Muscle of leg (tissue), 11 donors: ENCODE results near the gene PLXDC1. TPM values are rescaled to one million over a fixed set of nuclear protein-coding genes. Genes with fewer than 3 reads are reported as not detected.

Source experiments
- DNase-seq: peaks from one replicate; pipeline ENCODE4 v3.0.0; 2013
- H3K27ac ChIP-seq: one replicate; pipeline ENCODE4 v1.5.1; 2013; ENCODE audit warnings: mild to moderate bottlenecking, low read length, control low read depth
- H3K27me3 ChIP-seq: one replicate; pipeline ENCODE4 v1.6.1; 2013; ENCODE audit warnings: low read length; ENCODE audit not compliant: control insufficient read depth, insufficient read depth
- H3K36me3 ChIP-seq: one replicate; pipeline ENCODE4 v1.6.1; 2013; ENCODE audit warnings: low read length; ENCODE audit not compliant: control insufficient read depth, insufficient read depth
- H3K4me1 ChIP-seq: one replicate; pipeline ENCODE4 v1.6.1; 2013; ENCODE audit warnings: low read length; ENCODE audit not compliant: control insufficient read depth, insufficient read depth
- H3K4me3 ChIP-seq: one replicate; pipeline ENCODE4 v1.5.1; 2013; ENCODE audit warnings: low read length, control low read depth
- H3K9me3 ChIP-seq: replicated peaks from 2 replicates; pipeline ENCODE4 v1.6.1; 2013; ENCODE audit warnings: low read depth, low read length; ENCODE audit not compliant: control insufficient read depth
- WGBS: methylation state at CpG from one replicate; pipeline ENCODE4 v1.1.5; 2013; ENCODE audit warnings: missing lambda C conversion rate; ENCODE audit not compliant: insufficient coverage; 5-methylcytosine and 5-hydroxymethylcytosine counted together
- polyA plus RNA-seq, 8 donors: library from polyadenylated mRNA; unstranded; fragments of 120-200 nt; gene quantifications; one replicate each; pipeline versions ENCODE4 v1.2.1 to v1.2.3, GENCODE V29; 2013; ENCODE audit warnings: inconsistent platforms in 1 of 8, low replicate concordance in 1 of 8; ENCODE audit not compliant: insufficient read length in 8 of 8, insufficient read depth in 1 of 8
- total RNA-seq: library from RNA; stranded (reverse); fragments of 120-200 nt; gene quantifications from one replicate; pipeline ENCODE4 v1.2.4, GENCODE V29; 2013

Gene PLXDC1
- total and polyA plus RNA-seq, 9 donors: 2.0 to 8.7 (median 5.6) TPM

- no peak for DNase-seq
- WGBS: 82% methylated on average over 2 of the region's 5 CpGs
- Histone ChIP-seq H3K9me3 (no peaks in the 10 kb centered on the region), H3K4me3 (no peak overlapping the region), H3K4me1 (no peaks in the 10 kb centered on the region), H3K27ac (no peak overlapping the region), H3K36me3 (peaks cover 73% of the 10 kb centered on the region), H3K27me3 (no peaks in the 10 kb centered on the region)
These were observed 31.6 kb upstream of the PLXDC1 start for GRCh38 chr17:39183045-39183444.

- Histone ChIP-seq H3K36me3 (peaks cover 77% of the 10 kb centered on the region), H3K27me3 (no peaks in the 10 kb centered on the region), H3K9me3 (no peaks in the 10 kb centered on the region), H3K4me1 (no peaks in the 10 kb centered on the region), H3K4me3 (no peak overlapping the region), H3K27ac (no peak overlapping the region)
- DNase-seq: no peak
- 98% methylated on average over 4 of the region's 5 CpGs for WGBS
These were observed 29.9 kb upstream of the PLXDC1 start for GRCh38 chr17:39181303-39181702.

GRCh38 chr17:39178536-39178935 is 27.1 kb upstream of the PLXDC1 start:
- Histone ChIP-seq H3K4me3 (no peak overlapping the region), H3K27me3 (no peaks in the 10 kb centered on the region), H3K4me1 (peaks cover 14% of the 10 kb centered on the region), H3K36me3 (peaks cover 69% of the 10 kb centered on the region), H3K27ac (no peak overlapping the region), H3K9me3 (no peaks in the 10 kb centered on the region)
- DNase-seq: no peak
- 91% methylated on average over 2 of the region's 4 CpGs for WGBS

GRCh38 chr17:39177256-39177655 is 25.8 kb upstream of the PLXDC1 start:
- H3K4me3 ChIP-seq: no peak overlapping the region
- WGBS: 59% methylated on average over 11 of the region's 12 CpGs
- no peak overlapping the region for H3K27ac ChIP-seq
- H3K4me1 ChIP-seq: peaks cover 14% of the 10 kb centered on the region
- H3K27me3 ChIP-seq: no peaks in the 10 kb centered on the region
- peaks cover 62% of the 10 kb centered on the region for H3K36me3 ChIP-seq
- DNase-seq: peak; percentile 43
- H3K9me3 ChIP-seq: no peaks in the 10 kb centered on the region

- no peaks in the 10 kb centered on the region for H3K9me3 ChIP-seq
- peaks cover 14% of the 10 kb centered on the region for H3K4me1 ChIP-seq
- no peak overlapping the region for H3K27ac ChIP-seq
- H3K4me3 ChIP-seq: no peak overlapping the region
- DNase-seq: no peak
- 70% methylated on average over 10 of the region's 10 CpGs for WGBS
- H3K36me3 ChIP-seq: peaks cover 53% of the 10 kb centered on the region
- no peaks in the 10 kb centered on the region for H3K27me3 ChIP-seq
These were observed 24.3 kb upstream of the PLXDC1 start for GRCh38 chr17:39175695-39176093.

GRCh38 chr17:39174920-39175694 is 23.7 kb upstream of the PLXDC1 start:
- Histone ChIP-seq H3K4me3 (no peak overlapping the region), H3K27me3 (no peaks in the 10 kb centered on the region), H3K4me1 (peaks cover 14% of the 10 kb centered on the region), H3K36me3 (peaks cover 51% of the 10 kb centered on the region), H3K9me3 (no peaks in the 10 kb centered on the region), H3K27ac (peak overlapping the region; percentile 29)
- 42% methylated on average over 32 of the region's 35 CpGs for WGBS
- DNase-seq: peak; percentile 84

- Histone ChIP-seq H3K36me3 (peaks cover 42% of the 10 kb centered on the region), H3K4me3 (no peak overlapping the region), H3K27me3 (peaks cover 7% of the 10 kb centered on the region), H3K9me3 (no peaks in the 10 kb centered on the region), H3K4me1 (peaks cover 14% of the 10 kb centered on the region), H3K27ac (no peak overlapping the region)
- WGBS: 78% methylated on average over 6 of the region's 10 CpGs
- no peak for DNase-seq
These were observed 22.3 kb upstream of the PLXDC1 start for GRCh38 chr17:39173526-39174274.

- peaks cover 14% of the 10 kb centered on the region for H3K4me1 ChIP-seq
- H3K4me3 ChIP-seq: no peak overlapping the region
- WGBS: no CpG with 5 or more reads among the region's 5 CpGs
- no peak for DNase-seq
- no peak overlapping the region for H3K27ac ChIP-seq
- H3K9me3 ChIP-seq: no peaks in the 10 kb centered on the region
- peaks cover 36% of the 10 kb centered on the region for H3K36me3 ChIP-seq
- peaks cover 8% of the 10 kb centered on the region for H3K27me3 ChIP-seq
These were observed 21.6 kb upstream of the PLXDC1 start for GRCh38 chr17:39173080-39173479.

GRCh38 chr17:39171933-39172332 is 20.5 kb upstream of the PLXDC1 start:
- Histone ChIP-seq H3K4me3 (no peak overlapping the region), H3K27ac (no peak overlapping the region), H3K36me3 (peaks cover 24% of the 10 kb centered on the region), H3K4me1 (peaks cover 21% of the 10 kb centered on the region), H3K9me3 (no peaks in the 10 kb centered on the region), H3K27me3 (peaks cover 14% of the 10 kb centered on the region)
- WGBS: 70% methylated on average over 5 of the region's 5 CpGs
- DNase-seq: no peak

GRCh38 chr17:39170558-39170957 is 19.1 kb upstream of the PLXDC1 start:
- 75% methylated on average over 2 of the region's 6 CpGs for WGBS
- peaks cover 28% of the 10 kb centered on the region for H3K27me3 ChIP-seq
- H3K4me1 ChIP-seq: peaks cover 33% of the 10 kb centered on the region
- no peak overlapping the region for H3K27ac ChIP-seq
- H3K9me3 ChIP-seq: no peaks in the 10 kb centered on the region
- peaks cover 11% of the 10 kb centered on the region for H3K36me3 ChIP-seq
- DNase-seq: no peak
- H3K4me3 ChIP-seq: no peak overlapping the region
